Liver (tissue), 9 donors: Measurements from ENCODE around the gene PDX1. TPM values are rescaled to one million over a fixed set of nuclear protein-coding genes. Genes with fewer than 3 reads are reported as not detected.

Experiments
- DNase-seq: peaks from one replicate; pipeline ENCODE4 v3.0.0-alpha.2; 2017; ENCODE audit warnings: low spot score
- H3K27ac ChIP-seq, 2 donors: one replicate each; pipeline ENCODE4 v1.7.0; 2013; ENCODE audit warnings: inconsistent platforms in 2 of 2, low read length in 2 of 2, control low read depth in 1 of 2, low read depth in 1 of 2, mild to moderate bottlenecking in 1 of 2
- H3K27me3 ChIP-seq, 4 donors: one replicate each; pipeline versions ENCODE4 v1.6.1 to v1.7.0; 2013; ENCODE audit warnings: low read length in 3 of 4, inconsistent platforms in 1 of 4, mild to moderate bottlenecking in 1 of 4, moderate library complexity in 1 of 4; ENCODE audit not compliant: control insufficient read depth in 4 of 4, insufficient read depth in 4 of 4
- H3K36me3 ChIP-seq, 4 donors: one replicate each; pipeline versions ENCODE4 v1.6.1 to v1.7.0; 2013; ENCODE audit warnings: low read length in 3 of 4, mild to moderate bottlenecking in 3 of 4, low read depth in 1 of 4, moderate library complexity in 1 of 4; ENCODE audit not compliant: control insufficient read depth in 4 of 4, insufficient read depth in 3 of 4
- H3K4me1 ChIP-seq, 4 donors: one replicate each; pipeline versions ENCODE4 v1.6.1 to v1.7.0; 2013; ENCODE audit warnings: low read length in 3 of 4, mild to moderate bottlenecking in 3 of 4, moderate library complexity in 1 of 4; ENCODE audit not compliant: control insufficient read depth in 4 of 4, insufficient read depth in 4 of 4
- H3K4me3 ChIP-seq, 3 donors: one replicate each; pipeline versions ENCODE4 v1.6.1 to v1.7.0; 2013; ENCODE audit warnings: low read length in 3 of 3, control low read depth in 1 of 3, low read depth in 1 of 3, mild to moderate bottlenecking in 1 of 3
- H3K9ac ChIP-seq, 2 donors: one replicate each; pipeline ENCODE4 v1.7.0; 2013; ENCODE audit warnings: low read length in 2 of 2, mild to moderate bottlenecking in 2 of 2, moderate library complexity in 2 of 2, control low read depth in 1 of 2, low read depth in 1 of 2
- H3K9me3 ChIP-seq, 4 donors: one replicate each; pipeline versions ENCODE4 v1.6.1 to v1.7.0; 2013; ENCODE audit warnings: low read length in 3 of 4; ENCODE audit not compliant: control insufficient read depth in 4 of 4
- ATF3 ChIP-seq: IDR thresholded peaks from 2 replicates; pipeline ENCODE4 v1.6.1; 2016; ENCODE audit warnings: antibody characterized with exemption
- EGR1 ChIP-seq, 2 donors: IDR thresholded peaks; 2 replicates each; pipeline ENCODE4 v1.6.1; 2016 to 2018; ENCODE audit warnings: antibody characterized with exemption in 2 of 2, low read depth in 2 of 2
- FOXA1 ChIP-seq: IDR thresholded peaks from 2 replicates; pipeline ENCODE4 v1.6.1; 2016; ENCODE audit warnings: antibody characterized with exemption
- FOXA2 ChIP-seq: IDR thresholded peaks from 2 replicates; pipeline ENCODE4 v1.6.1; 2016; ENCODE audit warnings: antibody characterized with exemption
- HNF4A ChIP-seq, 2 donors: conservative IDR thresholded peaks; 2 replicates each; pipeline ENCODE4 v1.6.1; 2016; ENCODE audit warnings: antibody characterized with exemption in 2 of 2, mild to moderate bottlenecking in 2 of 2
- HNF4G ChIP-seq: IDR thresholded peaks from 2 replicates; pipeline ENCODE4 v1.6.1; 2016; ENCODE audit warnings: antibody characterized with exemption
- JUND ChIP-seq, 2 donors: IDR thresholded peaks; 2 replicates each; pipeline ENCODE4 v1.6.1; 2016; ENCODE audit warnings: antibody characterized with exemption in 2 of 2
- NR2F2 ChIP-seq: IDR thresholded peaks from 2 replicates; pipeline ENCODE4 v1.6.1; 2016; ENCODE audit warnings: antibody characterized with exemption
- RAD21 ChIP-seq, 2 donors: IDR thresholded peaks; 2 replicates each; pipeline ENCODE4 v1.6.1; 2016; ENCODE audit warnings: antibody characterized with exemption in 2 of 2, mild to moderate bottlenecking in 2 of 2
- REST ChIP-seq: IDR thresholded peaks from 2 replicates; pipeline ENCODE4 v1.6.1; 2016; ENCODE audit warnings: antibody characterized with exemption, mild to moderate bottlenecking
- RXRA ChIP-seq, 2 donors: IDR thresholded peaks; 2 replicates each; pipeline ENCODE4 v1.6.1; 2017 to 2018; ENCODE audit warnings: antibody characterized with exemption in 2 of 2, mild to moderate bottlenecking in 1 of 2
- SP1 ChIP-seq: IDR thresholded peaks from 2 replicates; pipeline ENCODE4 v1.6.1; 2018; ENCODE audit warnings: antibody characterized with exemption, mild to moderate bottlenecking
- TAF1 ChIP-seq: conservative IDR thresholded peaks from 2 replicates; pipeline ENCODE4 v1.6.1; 2016; ENCODE audit warnings: antibody characterized with exemption, mild to moderate bottlenecking
- YY1 ChIP-seq: IDR thresholded peaks from 2 replicates; pipeline ENCODE4 v1.6.1; 2016; ENCODE audit warnings: antibody characterized with exemption, mild to moderate bottlenecking
- WGBS: extraction: QIAGEN DNeasy Blood & Tissue Kit; methylation state at CpG from one replicate; pipeline ENCODE4 v1.1.7; 2013; 5-methylcytosine and 5-hydroxymethylcytosine counted together
- polyA plus RNA-seq, 2 donors: library from polyadenylated mRNA; stranded (reverse) in 1 of 2; unstranded in 1 of 2; fragments of 200-250 nt in 1 of 2; fragments of >200 nt in 1 of 2; fragmentation: Nextera tagmentation in 1 of 2; extraction: Ambion mirVana in 1 of 2; gene quantifications; one replicate each; pipeline versions ENCODE4 v1.2.1 to v1.2.3, GENCODE V29; 2013 to 2015
- total RNA-seq, 2 donors: library from RNA; depleted of rRNA; stranded (reverse); fragments of >200 nt; gene quantifications; one replicate each; pipeline ENCODE4 v1.2.3, GENCODE V29; 2014
- TF ChIP-seq, protein P1 (sequence below): fragments of 150-350 bp; IDR thresholded peaks from 2 replicates; pipeline ENCODE4 v1.5.1; 2017; ENCODE audit warnings: improper control_type of control experiment, low read depth, low read length; ENCODE audit not compliant: missing input control
- TF ChIP-seq, protein P2 (sequence below): IDR thresholded peaks from 2 replicates; pipeline ENCODE4 v1.6.1; 2016; ENCODE audit warnings: antibody characterized with exemption
- TF ChIP-seq, protein P3 (sequence below): IDR thresholded peaks from 2 replicates; pipeline ENCODE4 v1.6.1; 2016; ENCODE audit warnings: antibody characterized with exemption
- donor health status: healthy.
- donor health status: healthy.
- donor health status: healthy.
- donor health status: healthy.
- donor health status: healthy.

The PDX1 gene
- total and polyA plus RNA-seq, 4 donors, result 0.08 to 0.16 (median 0.10) TPM; not detected in 1

DNA sequence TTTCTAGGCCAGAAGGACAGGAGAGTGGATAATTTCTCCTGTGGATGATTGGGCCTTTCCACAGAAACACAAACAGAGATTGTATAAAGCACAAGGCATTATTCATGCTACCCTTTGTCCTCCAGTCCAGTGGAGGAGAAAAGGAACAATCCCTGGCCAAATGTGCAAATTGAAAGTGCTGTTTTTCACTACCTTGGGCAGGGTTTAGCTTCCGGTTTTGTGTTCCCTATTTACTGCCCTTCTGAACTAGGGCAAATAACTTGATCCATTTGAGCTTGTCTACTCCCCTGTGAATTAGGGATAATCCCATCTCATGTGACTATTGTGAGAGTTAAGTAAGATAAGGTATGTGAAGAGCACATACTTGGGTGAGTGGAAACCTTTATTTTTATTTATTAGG is 13.3 kb downstream of the PDX1 start:
- no peaks in the 10 kb centered on the region for H3K9me3 ChIP-seq
- no peak overlapping the region for H3K4me3 ChIP-seq
- TF ChIP-seq FOXA1 (no peak), TAF1 (no peak), YY1 (no peak), JUND (IDR thresholded peaks at IDR 0.05) (no peak), HNF4G (no peak), RAD21 (IDR thresholded peaks at IDR 0.05) (no peak), EGR1 (IDR thresholded peaks at IDR 0.05; ENCODE audit: low read depth in 2 of 2) (no peak), ATF3 (no peak), NR2F2 (no peak), FOXA2 (no peak), RXRA (IDR thresholded peaks at IDR 0.05) (no peak), REST (no peak), HNF4A (conservative IDR thresholded peaks at IDR 0.05) (no peak), SP1 (no peak)
- TF ChIP-seq, protein P1, sequence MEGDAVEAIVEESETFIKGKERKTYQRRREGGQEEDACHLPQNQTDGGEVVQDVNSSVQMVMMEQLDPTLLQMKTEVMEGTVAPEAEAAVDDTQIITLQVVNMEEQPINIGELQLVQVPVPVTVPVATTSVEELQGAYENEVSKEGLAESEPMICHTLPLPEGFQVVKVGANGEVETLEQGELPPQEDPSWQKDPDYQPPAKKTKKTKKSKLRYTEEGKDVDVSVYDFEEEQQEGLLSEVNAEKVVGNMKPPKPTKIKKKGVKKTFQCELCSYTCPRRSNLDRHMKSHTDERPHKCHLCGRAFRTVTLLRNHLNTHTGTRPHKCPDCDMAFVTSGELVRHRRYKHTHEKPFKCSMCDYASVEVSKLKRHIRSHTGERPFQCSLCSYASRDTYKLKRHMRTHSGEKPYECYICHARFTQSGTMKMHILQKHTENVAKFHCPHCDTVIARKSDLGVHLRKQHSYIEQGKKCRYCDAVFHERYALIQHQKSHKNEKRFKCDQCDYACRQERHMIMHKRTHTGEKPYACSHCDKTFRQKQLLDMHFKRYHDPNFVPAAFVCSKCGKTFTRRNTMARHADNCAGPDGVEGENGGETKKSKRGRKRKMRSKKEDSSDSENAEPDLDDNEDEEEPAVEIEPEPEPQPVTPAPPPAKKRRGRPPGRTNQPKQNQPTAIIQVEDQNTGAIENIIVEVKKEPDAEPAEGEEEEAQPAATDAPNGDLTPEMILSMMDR, result no peak
- TF ChIP-seq, protein P2, sequence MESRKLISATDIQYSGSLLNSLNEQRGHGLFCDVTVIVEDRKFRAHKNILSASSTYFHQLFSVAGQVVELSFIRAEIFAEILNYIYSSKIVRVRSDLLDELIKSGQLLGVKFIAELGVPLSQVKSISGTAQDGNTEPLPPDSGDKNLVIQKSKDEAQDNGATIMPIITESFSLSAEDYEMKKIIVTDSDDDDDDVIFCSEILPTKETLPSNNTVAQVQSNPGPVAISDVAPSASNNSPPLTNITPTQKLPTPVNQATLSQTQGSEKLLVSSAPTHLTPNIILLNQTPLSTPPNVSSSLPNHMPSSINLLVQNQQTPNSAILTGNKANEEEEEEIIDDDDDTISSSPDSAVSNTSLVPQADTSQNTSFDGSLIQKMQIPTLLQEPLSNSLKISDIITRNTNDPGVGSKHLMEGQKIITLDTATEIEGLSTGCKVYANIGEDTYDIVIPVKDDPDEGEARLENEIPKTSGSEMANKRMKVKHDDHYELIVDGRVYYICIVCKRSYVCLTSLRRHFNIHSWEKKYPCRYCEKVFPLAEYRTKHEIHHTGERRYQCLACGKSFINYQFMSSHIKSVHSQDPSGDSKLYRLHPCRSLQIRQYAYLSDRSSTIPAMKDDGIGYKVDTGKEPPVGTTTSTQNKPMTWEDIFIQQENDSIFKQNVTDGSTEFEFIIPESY, result no peak
- TF ChIP-seq, protein P3, sequence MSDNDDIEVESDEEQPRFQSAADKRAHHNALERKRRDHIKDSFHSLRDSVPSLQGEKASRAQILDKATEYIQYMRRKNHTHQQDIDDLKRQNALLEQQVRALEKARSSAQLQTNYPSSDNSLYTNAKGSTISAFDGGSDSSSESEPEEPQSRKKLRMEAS, result no peak
- H3K36me3 ChIP-seq, result no peaks in the 10 kb centered on the region
- DNase-seq, result no peak
- peaks cover 2 to 9% (median 8%) of the 10 kb centered on the region in 4 donors for H3K27me3 ChIP-seq
- H3K27ac ChIP-seq, result no peak overlapping the region
- H3K4me1 ChIP-seq, result peaks cover 0 to 3% (median under 1%) of the 10 kb centered on the region in 4 donors
- WGBS, result 72% methylated on average over 1 of the region's 1 CpG
- H3K9ac ChIP-seq, result no peak overlapping the region
